Measurements from ENCODE around the gene CFAP77. TPM values are rescaled to one million over a fixed set of nuclear protein-coding genes. Genes with fewer than 3 reads are reported as not detected.

CFAP77 gene
- total RNA-seq, 2 experiments from 2014 or later, result not detected

- intact Hi-C loops (cut with micrococcal nuclease), result no loop called here
- POLR2A ChIA-PET, result no interaction called here
- ATAC-seq, result no peak
- no peak overlapping the region for H3K4me3 Mint-ChIP-seq
- peaks cover 38% of the 10 kb centered on the region for H3K27me3 Mint-ChIP-seq
- no peak overlapping the region for H3K27ac Mint-ChIP-seq
- CTCF ChIA-PET, result interaction anchor here (2.0 to 2.1 kb wide), 2 partner anchors 8 to 9 kb away, joined by 4 to 11 read pairs; no protein-coding TSS in a partner anchor
- H3K4me1 Mint-ChIP-seq (ENCODE audit: low read depth), result no peaks in the 10 kb centered on the region
- no peak for TF ChIP-seq CTCF (IDR thresholded peaks at IDR 0.05)
- no peaks in the 10 kb centered on the region for H3K36me3 Mint-ChIP-seq (ENCODE audit: low read depth)
- no peak for DNase-seq
- H3K9me3 Mint-ChIP-seq, result no peaks in the 10 kb centered on the region
Observed at GRCh38 chr9:132498531-132499210, 88.7 kb downstream of the CFAP77 start.

- no peak for DNase-seq
- Mint-ChIP-seq H3K4me1 (ENCODE audit: low read depth) (no peaks in the 10 kb centered on the region), H3K9me3 (no peaks in the 10 kb centered on the region), H3K27me3 (peaks cover 40% of the 10 kb centered on the region), H3K27ac (no peak overlapping the region), H3K36me3 (ENCODE audit: low read depth) (no peaks in the 10 kb centered on the region), H3K4me3 (no peak overlapping the region)
- POLR2A ChIA-PET, result no interaction called here
- no peak for TF ChIP-seq CTCF (IDR thresholded peaks at IDR 0.05)
- intact Hi-C loops (cut with micrococcal nuclease), result no loop called here
- CTCF ChIA-PET, result interaction anchor here (2.0 to 2.1 kb wide), 2 partner anchors 8 to 9 kb away, joined by 4 to 11 read pairs; no protein-coding TSS in a partner anchor
- no peak for ATAC-seq
Observed at GRCh38 chr9:132499251-132499650, 89.2 kb downstream of the CFAP77 start.

- intact Hi-C loops (cut with micrococcal nuclease), result loop anchor here (10.0 kb wide), 1 partner anchor 305 kb away; no protein-coding TSS in a partner anchor
- Mint-ChIP-seq H3K4me1 (ENCODE audit: low read depth) (no peaks in the 10 kb centered on the region), H3K4me3 (no peak overlapping the region), H3K9me3 (no peaks in the 10 kb centered on the region), H3K36me3 (ENCODE audit: low read depth) (no peaks in the 10 kb centered on the region), H3K27me3 (peaks cover 34% of the 10 kb centered on the region), H3K27ac (no peak overlapping the region)
- ATAC-seq, result no peak
- DNase-seq, result no peak
- POLR2A ChIA-PET, result interaction anchor here (0.6 kb wide), 1 partner anchor 12 kb away, joined by 3 read pairs; no protein-coding TSS in a partner anchor
- no peak for TF ChIP-seq CTCF (IDR thresholded peaks at IDR 0.05)
- CTCF ChIA-PET, result interaction anchor here (0.7 to 2.1 kb wide), 4 partner anchors 8 to 74 kb away, joined by 3 to 11 read pairs (median 4); no protein-coding TSS in a partner anchor
Observed at GRCh38 chr9:132500193-132500592, 90.2 kb downstream of the CFAP77 start.

- ChIA-PET POLR2A (no interaction called here), CTCF (no interaction called here)
- Mint-ChIP-seq H3K4me1 (ENCODE audit: low read depth) (peaks cover 3% of the 10 kb centered on the region), H3K36me3 (ENCODE audit: low read depth) (no peaks in the 10 kb centered on the region), H3K9me3 (no peaks in the 10 kb centered on the region), H3K27ac (no peak overlapping the region), H3K4me3 (no peak overlapping the region), H3K27me3 (peaks cover 31% of the 10 kb centered on the region)
- intact Hi-C loops (cut with micrococcal nuclease), result loop anchor here (10.0 kb wide), 1 partner anchor 302 kb away; no protein-coding TSS in a partner anchor
- DNase-seq (no peak), ATAC-seq (no peak)
- TF ChIP-seq CTCF (IDR thresholded peaks at IDR 0.05), result no peak
Observed at GRCh38 chr9:132502480-132502879, 92.5 kb downstream of the CFAP77 start.

GRCh38 chr9:132503116-132503515, 93.1 kb downstream of the CFAP77 start:
- intact Hi-C loops (cut with micrococcal nuclease), result loop anchor here (10.0 kb wide), 1 partner anchor 302 kb away; no protein-coding TSS in a partner anchor
- H3K27ac Mint-ChIP-seq, result no peak overlapping the region
- no peak for TF ChIP-seq CTCF (IDR thresholded peaks at IDR 0.05)
- ChIA-PET POLR2A (no interaction called here), CTCF (no interaction called here)
- H3K4me1 Mint-ChIP-seq (ENCODE audit: low read depth), result peaks cover 3% of the 10 kb centered on the region
- no peak for ATAC-seq
- no peaks in the 10 kb centered on the region for H3K36me3 Mint-ChIP-seq (ENCODE audit: low read depth)
- H3K27me3 Mint-ChIP-seq, result peaks cover 29% of the 10 kb centered on the region
- no peaks in the 10 kb centered on the region for H3K9me3 Mint-ChIP-seq
- no peak for DNase-seq
- H3K4me3 Mint-ChIP-seq, result no peak overlapping the region

Data from activated CD8-positive, alpha-beta T cell treated with anti-CD3 and anti-CD28 coated beads for 36 hours (primary cell).